AG09309 (cell line): Measurements from ENCODE around the gene CCER1.

Experiments used
- DNase-seq: peaks from one replicate; pipeline ENCODE4 v3.0.0-alpha.2; 2010; ENCODE audit warnings: low read depth
- H3K4me3 ChIP-seq: 2 replicates; pipeline ENCODE4 v1.5.1; 2011; ENCODE audit warnings: mild to moderate bottlenecking, low read depth, low read length, moderate library complexity; ENCODE audit not compliant: control insufficient read depth
- CTCF ChIP-seq: IDR thresholded peaks from 2 replicates; pipeline ENCODE4 v1.5.1; 2011; ENCODE audit warnings: mild to moderate bottlenecking, low read depth, low read length, inconsistent platforms; ENCODE audit not compliant: insufficient read depth, control insufficient read depth; ENCODE audit errors: missing control alignments

The CCER1 gene

GRCh38 chr12:90917431-90917830, 37.5 kb downstream of the CCER1 start:
- no peak for TF ChIP-seq CTCF
- DNase-seq = no peak
- no peak overlapping the region for H3K4me3 ChIP-seq

- no peak for DNase-seq
- H3K4me3 ChIP-seq = no peak overlapping the region
- TF ChIP-seq CTCF = no peak
Observed at GRCh38 chr12:90916516-90916915, 38.5 kb downstream of the CCER1 start.

- DNase-seq = no peak
- no peak overlapping the region for H3K4me3 ChIP-seq
- TF ChIP-seq CTCF = no peak
Observed at GRCh38 chr12:90915353-90915752, 39.6 kb downstream of the CCER1 start.

GRCh38 chr12:90910958-90911357, 44.0 kb downstream of the CCER1 start:
- no peak for TF ChIP-seq CTCF
- H3K4me3 ChIP-seq = no peak overlapping the region
- DNase-seq = no peak

- no peak for DNase-seq
- H3K4me3 ChIP-seq = no peak overlapping the region
- TF ChIP-seq CTCF = peak; percentile 79
Observed at GRCh38 chr12:90909069-90909770, 45.8 kb downstream of the CCER1 start.

GRCh38 chr12:90908465-90908864, 46.5 kb downstream of the CCER1 start:
- DNase-seq = peak; percentile 52
- TF ChIP-seq CTCF = no peak

More at GRCh38 chr12:90908465-90908864, 46.5 kb downstream of the CCER1 start:
- no peak overlapping the region for H3K4me3 ChIP-seq
